OCI-LY7 (cell line): ENCODE data around the gene SLC25A10. TPM values are rescaled to one million over a fixed set of nuclear protein-coding genes. Genes with fewer than 3 reads are reported as not detected.

Experiments used
- BruUV-seq: library from RNA; stranded (reverse); fragments of 400-500 nt; replicated peaks from 2 replicates; lab custom pipeline; 2021; lab: Mats Ljungman, UMichigan
- CTCF ChIA-PET: fragments of 300-600 bp; sonication (Branson Sonifier 250); formaldehyde crosslinking; loops from one replicate; lab custom pipeline; 2022; ENCODE audit warnings: antibody characterized with exemption; ENCODE audit not compliant: unreplicated experiment; lab: Charles Lee
- POLR2A ChIA-PET: fragments of 300-600 bp; sonication (Branson Sonifier 250); formaldehyde crosslinking; loops from one replicate; lab custom pipeline; 2022; ENCODE audit warnings: antibody characterized with exemption; lab: Charles Lee
- DNase-seq: peaks from one replicate; pipeline ENCODE4 v3.0.0-alpha.2; 2015; ENCODE audit warnings: low spot score
- H2AFZ ChIP-seq: fragments of 200-600 bp; sonication (generic), shearing (Covaris generic); 2 replicates; pipeline ENCODE4 v1.6.1; 2014; ENCODE audit warnings: mild to moderate bottlenecking, antibody characterized with exemption, low read length, moderate library complexity
- H3K27ac ChIP-seq: fragments of 200-600 bp; sonication (generic); 2 replicates; pipeline ENCODE4 v1.5.1; 2014; ENCODE audit warnings: mixed run types, low read depth, mild to moderate bottlenecking, moderate library complexity, low read length, inconsistent platforms; ENCODE audit not compliant: poor library complexity, severe bottlenecking
- H3K36me3 ChIP-seq: fragments of 200-600 bp; sonication (generic); 2 replicates; pipeline ENCODE4 v1.6.1; 2014; ENCODE audit warnings: mild to moderate bottlenecking, antibody characterized with exemption, low read length, moderate library complexity, mixed read lengths; ENCODE audit not compliant: insufficient read depth
- H3K4me1 ChIP-seq: fragments of 200-600 bp; sonication (generic); 2 replicates; pipeline ENCODE4 v1.5.1; 2014; ENCODE audit warnings: mild to moderate bottlenecking, low read length; ENCODE audit not compliant: insufficient read depth, poor library complexity, severe bottlenecking
- H3K4me2 ChIP-seq: fragments of 200-600 bp; sonication (generic); 2 replicates; pipeline ENCODE4 v1.6.1; 2014; ENCODE audit warnings: mild to moderate bottlenecking, low read length
- H3K4me3 ChIP-seq: fragments of 200-600 bp; sonication (generic); 2 replicates; pipeline ENCODE4 v1.5.1; 2014; ENCODE audit warnings: mild to moderate bottlenecking, low read depth, low read length; ENCODE audit not compliant: poor library complexity, severe bottlenecking
- H3K79me2 ChIP-seq: fragments of 200-600 bp; sonication (generic); 2 replicates; pipeline ENCODE4 v1.6.1; 2016; ENCODE audit warnings: low read depth, mild to moderate bottlenecking, low read length, moderate library complexity, mixed read lengths; ENCODE audit not compliant: insufficient read depth
- H3K9me2 ChIP-seq: fragments of 200-600 bp; sonication (generic); 2 replicates; pipeline ENCODE4 v1.6.1; 2016; ENCODE audit warnings: mild to moderate bottlenecking, low read length, mixed read lengths; ENCODE audit not compliant: insufficient read depth
- H3K9me3 ChIP-seq: fragments of 200-600 bp; sonication (generic); 2 replicates; pipeline ENCODE4 v1.6.1; 2014; ENCODE audit warnings: mild to moderate bottlenecking, mixed run types, low read length, mixed read lengths
- H4K20me1 ChIP-seq: fragments of 200-600 bp; sonication (generic); 2 replicates; pipeline ENCODE4 v1.6.1; 2014; ENCODE audit warnings: mild to moderate bottlenecking, antibody characterized with exemption, low read length, moderate library complexity, mixed read lengths; ENCODE audit not compliant: insufficient read depth
- EZH2phosphoT487 ChIP-seq: fragments of 200-600 bp; sonication (generic); IDR thresholded peaks from 2 replicates; pipeline ENCODE4 v1.6.1; 2018; ENCODE audit warnings: low read depth, borderline replicate concordance, mild to moderate bottlenecking, mixed run types, antibody characterized with exemption, low read length, moderate library complexity, mixed read lengths
- intact Hi-C: fragments of 100-400 bp; cut with micrococcal nuclease; formaldehyde crosslinking; loops from one replicate; pipeline ENCODE4 v1.10.0; 2022; ENCODE audit not compliant: unreplicated experiment
- total RNA-seq, 2 experiments: library from RNA; depleted of rRNA in 1 of 2; stranded (reverse); fragments of >200 nt in 1 of 2; shearing (Covaris generic) in 1 of 2; gene quantifications; 2 replicates each; pipeline ENCODE4 v1.2.3, GENCODE V29; 2014 to 2022
- TF ChIP-seq, protein P1 (sequence below): fragments of 200-600 bp; sonication (generic); conservative IDR thresholded peaks from 2 replicates; pipeline ENCODE4 v1.5.1; 2014; ENCODE audit warnings: mild to moderate bottlenecking, antibody characterized with exemption, low read length, moderate library complexity, mixed read lengths

SLC25A10 gene
- total RNA-seq, 2 experiments from 2014 or later: 45.6 to 46.9 TPM

DNA sequence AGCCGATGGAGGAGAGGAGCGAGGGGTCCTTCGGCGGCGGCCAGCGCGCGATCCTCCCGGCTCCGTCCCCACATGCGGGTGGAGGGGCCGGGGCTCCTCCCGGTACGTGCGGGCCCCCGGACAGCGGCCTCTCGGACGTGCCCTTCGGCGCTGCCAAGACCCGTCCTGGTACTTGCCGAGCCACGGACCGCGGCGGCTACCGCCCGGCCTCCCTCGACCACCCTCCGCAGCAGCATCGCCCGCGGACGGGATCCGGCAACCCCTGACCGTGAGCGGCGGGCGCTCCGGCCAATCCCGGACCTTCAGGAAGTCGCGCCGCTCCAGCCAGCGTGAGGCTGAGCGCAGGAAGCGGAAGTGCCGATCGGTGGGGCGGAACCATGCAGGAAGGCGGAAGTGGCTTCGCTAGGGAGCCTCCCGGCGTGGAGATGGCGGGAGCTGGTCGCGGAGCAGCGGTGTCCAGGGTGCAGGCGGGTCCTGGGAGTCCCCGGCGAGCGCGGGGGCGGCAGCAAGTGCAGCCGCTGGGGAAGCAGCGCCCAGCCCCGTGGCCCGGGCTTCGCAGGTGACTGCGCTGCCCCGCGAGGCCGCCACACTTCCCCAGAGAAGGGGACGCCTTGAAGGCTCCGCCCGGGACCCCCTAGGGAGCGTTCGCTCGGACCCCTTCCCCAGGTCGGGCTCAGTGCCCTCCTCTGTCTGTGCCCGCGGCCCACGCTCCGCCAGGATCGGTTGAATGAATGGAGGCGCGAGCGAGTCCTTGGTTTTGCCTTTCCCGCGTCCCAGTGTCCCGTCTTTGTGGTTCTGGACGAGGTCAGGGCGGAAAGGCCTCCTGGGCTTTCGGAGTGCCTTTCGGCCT is 45.5 kb upstream of the SLC25A10 start, which contains the start of the genes CCDC137 and OXLD1:
CCDC137 (plus strand) TSS at position 396 of the 850 bp plus-strand sequence; CDS start at position 426, 30 bp downstream.
OXLD1 (minus strand) TSS at position 264 of the 850 bp plus-strand sequence; CDS start at position 236, 28 bp downstream.
- POLR2A ChIA-PET: interaction anchor here (2.1 kb wide), 1 partner anchor 17 kb away, joined by 8 read pairs; the partner anchor contains the start of genes ARL16 and HGS
- Histone ChIP-seq H3K4me3 (peak within 1 kb of the TSS; percentile 100), H3K27ac (peak within 1 kb of the TSS; percentile 62), H3K79me2 (peaks cover 36% of the 10 kb centered on the region), H3K4me1 (peaks cover 25% of the 10 kb centered on the region), H3K4me2 (peak within 1 kb of the TSS; percentile 98), H3K9me3 (no peaks in the 10 kb centered on the region), H4K20me1 (no peaks in the 10 kb centered on the region), H3K36me3 (peaks cover 58% of the 10 kb centered on the region), H2AFZ (peak within 1 kb of the TSS; percentile 20; the same call in 1 of the 2 replicates), H3K9me2 (no peaks in the 10 kb centered on the region)
- TSS peak; percentile 61 for BruUV-seq
- TF ChIP-seq EZH2phosphoT487: no peak
- TF ChIP-seq, protein P1, sequence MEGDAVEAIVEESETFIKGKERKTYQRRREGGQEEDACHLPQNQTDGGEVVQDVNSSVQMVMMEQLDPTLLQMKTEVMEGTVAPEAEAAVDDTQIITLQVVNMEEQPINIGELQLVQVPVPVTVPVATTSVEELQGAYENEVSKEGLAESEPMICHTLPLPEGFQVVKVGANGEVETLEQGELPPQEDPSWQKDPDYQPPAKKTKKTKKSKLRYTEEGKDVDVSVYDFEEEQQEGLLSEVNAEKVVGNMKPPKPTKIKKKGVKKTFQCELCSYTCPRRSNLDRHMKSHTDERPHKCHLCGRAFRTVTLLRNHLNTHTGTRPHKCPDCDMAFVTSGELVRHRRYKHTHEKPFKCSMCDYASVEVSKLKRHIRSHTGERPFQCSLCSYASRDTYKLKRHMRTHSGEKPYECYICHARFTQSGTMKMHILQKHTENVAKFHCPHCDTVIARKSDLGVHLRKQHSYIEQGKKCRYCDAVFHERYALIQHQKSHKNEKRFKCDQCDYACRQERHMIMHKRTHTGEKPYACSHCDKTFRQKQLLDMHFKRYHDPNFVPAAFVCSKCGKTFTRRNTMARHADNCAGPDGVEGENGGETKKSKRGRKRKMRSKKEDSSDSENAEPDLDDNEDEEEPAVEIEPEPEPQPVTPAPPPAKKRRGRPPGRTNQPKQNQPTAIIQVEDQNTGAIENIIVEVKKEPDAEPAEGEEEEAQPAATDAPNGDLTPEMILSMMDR: no peak
- intact Hi-C loops: loop anchor here (1.0 kb wide), 2 partner anchors 17 to 29 kb away; partner anchors contain the start of genes ARL16, NPLOC4 and TSPAN10
- CTCF ChIA-PET: no interaction called here
- DNase-seq: peak; percentile 99

DNA sequence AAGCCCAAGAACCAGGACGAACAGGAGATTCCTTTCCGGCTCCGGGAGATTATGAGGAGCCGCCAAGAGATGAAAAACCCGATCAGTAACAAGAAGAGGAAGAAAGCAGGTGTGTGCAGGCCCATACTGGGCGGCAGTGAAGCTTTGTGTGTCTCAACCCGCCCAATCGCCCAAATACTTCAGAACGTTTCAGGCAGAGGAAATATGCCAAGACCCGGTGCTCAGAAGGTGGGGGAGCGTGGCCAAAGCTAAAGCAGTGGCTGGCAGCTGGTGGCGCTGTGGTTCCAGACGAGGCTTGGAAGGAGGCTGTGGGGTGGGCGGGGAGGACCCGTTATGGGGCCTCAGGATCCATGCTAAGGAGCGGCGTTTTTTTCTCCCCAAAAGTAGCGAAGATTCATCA is 44.3 kb upstream of the SLC25A10 start:
- POLR2A ChIA-PET: interaction anchor here (1.1 kb wide), 1 partner anchor 11 kb away, joined by 3 read pairs; no protein-coding TSS in a partner anchor
- no peaks in the 10 kb centered on the region for H3K9me2 ChIP-seq
- H3K36me3 ChIP-seq: peaks cover 70% of the 10 kb centered on the region
- CTCF ChIA-PET: interaction anchor here (0.6 kb wide), 1 partner anchor 342 kb away, joined by 3 read pairs; no protein-coding TSS in a partner anchor
- H3K79me2 ChIP-seq: peaks cover 36% of the 10 kb centered on the region
- no peaks in the 10 kb centered on the region for H4K20me1 ChIP-seq
- no peak overlapping the region for H3K27ac ChIP-seq
- H2AFZ ChIP-seq: no peak overlapping the region
- intact Hi-C loops: loop anchor here (1.0 kb wide), 1 partner anchor 16 kb away; the partner anchor contains the start of gene ARL16
- H3K4me3 ChIP-seq: peak overlapping the region; percentile 100
- no TSS peak for BruUV-seq
- no peaks in the 10 kb centered on the region for H3K9me3 ChIP-seq
- peak; percentile 54 for DNase-seq
- TF ChIP-seq, protein P1: peak; percentile 82
- no peak for TF ChIP-seq EZH2phosphoT487
- H3K4me2 ChIP-seq: peak overlapping the region; percentile 98
- peaks cover 25% of the 10 kb centered on the region for H3K4me1 ChIP-seq
